Stimulated activated CD8-positive, alpha-beta memory T cell treated with anti-CD3 and anti-CD28 coated beads, Interleukin-4, amount 100 ng/mL, for 4 hours (primary cell): ENCODE results near the gene REEP1.
A peak's percentile ranks its signal among the peaks of the same experiment; 100 is the strongest.

Experiments
- DNase-seq, 2 donors: peaks; one replicate each; pipeline ENCODE4 v3.0.0-alpha.2; 2020; ENCODE audit warnings: low read depth in 2 of 2, low spot score in 1 of 2

REEP1 gene

DNA sequence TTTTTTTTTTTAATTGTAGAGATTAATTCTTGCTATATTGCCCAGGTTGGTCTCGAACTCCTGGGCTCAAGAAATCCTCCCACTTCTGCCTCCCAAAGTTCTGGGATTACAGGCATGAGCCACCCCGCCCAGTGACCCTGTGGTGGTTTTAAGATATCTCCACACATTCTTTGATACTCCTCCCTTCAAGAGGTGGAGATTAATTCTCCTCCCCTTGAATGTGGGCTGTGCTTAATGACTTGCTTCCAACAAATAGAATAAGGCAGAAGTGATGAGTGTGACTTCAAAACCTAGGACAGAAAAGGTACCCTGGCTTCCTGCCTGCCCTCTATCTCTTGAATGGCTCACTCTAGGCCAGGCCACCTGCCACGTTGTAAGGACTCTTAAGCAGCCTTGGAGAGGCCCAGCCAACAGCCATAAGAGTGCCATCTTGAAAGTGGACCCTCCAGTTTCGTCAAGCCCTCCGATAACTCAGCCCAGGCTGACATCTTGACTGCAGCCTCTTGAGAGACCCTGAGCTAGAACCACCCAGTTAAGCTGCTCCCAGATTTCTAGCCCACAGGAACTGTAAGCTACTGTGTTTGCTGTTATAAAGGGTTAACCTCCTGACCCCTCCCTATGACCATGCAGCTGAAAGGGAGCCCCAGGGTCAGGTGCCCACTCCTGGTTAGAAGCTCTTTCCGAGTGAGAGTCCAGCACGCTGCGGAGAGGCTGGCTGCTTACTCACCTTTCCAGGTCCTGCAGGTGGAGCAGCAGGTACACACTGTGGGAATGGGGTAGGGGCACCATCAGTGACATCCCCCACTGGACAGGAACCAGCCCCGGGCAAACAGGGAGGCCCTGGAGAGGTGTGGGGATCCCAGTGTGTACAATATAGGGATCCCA, 110.5 kb downstream of the REEP1 start:
- DNase-seq: no peak

DNA sequence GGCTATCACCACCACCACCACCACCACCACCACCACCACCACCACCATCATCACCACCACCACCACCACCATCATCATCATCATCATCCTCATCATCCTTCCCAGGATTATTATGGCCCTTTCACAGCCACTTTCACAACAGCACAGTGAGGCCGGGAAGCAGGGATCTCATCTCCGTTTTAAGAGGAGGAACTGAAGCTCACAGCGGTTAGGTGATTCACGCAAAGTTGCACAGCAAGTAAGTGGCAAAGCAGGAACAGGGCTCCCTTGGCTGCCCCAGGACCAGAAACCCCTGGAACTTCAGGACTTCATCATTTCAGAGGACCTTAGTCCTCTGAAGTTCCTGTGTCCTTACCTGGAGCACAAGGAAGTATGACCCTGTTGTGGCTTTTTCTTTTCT, 111.4 kb downstream of the REEP1 start:
- DNase-seq: no peak

DNA sequence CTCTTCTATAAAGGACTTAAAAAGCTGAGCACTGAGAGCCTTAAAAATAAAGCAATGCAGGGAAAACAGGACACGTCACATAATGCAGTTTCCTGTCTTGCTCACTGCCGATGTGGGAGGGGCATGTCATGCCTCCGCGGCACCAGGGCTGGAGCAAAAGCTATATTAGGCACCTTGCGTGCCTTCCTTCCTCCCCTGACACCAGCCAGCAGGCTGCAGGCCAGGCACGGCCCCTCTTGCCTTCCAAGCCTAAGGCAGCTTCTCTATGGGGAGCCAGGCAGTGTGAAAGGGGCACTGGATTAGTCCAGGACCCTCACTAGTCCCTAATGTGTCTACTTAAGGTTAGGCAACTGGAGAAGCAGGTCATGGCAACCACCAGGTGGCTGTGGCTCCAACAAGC, 111.8 kb downstream of the REEP1 start:
- DNase-seq: no peak

DNA sequence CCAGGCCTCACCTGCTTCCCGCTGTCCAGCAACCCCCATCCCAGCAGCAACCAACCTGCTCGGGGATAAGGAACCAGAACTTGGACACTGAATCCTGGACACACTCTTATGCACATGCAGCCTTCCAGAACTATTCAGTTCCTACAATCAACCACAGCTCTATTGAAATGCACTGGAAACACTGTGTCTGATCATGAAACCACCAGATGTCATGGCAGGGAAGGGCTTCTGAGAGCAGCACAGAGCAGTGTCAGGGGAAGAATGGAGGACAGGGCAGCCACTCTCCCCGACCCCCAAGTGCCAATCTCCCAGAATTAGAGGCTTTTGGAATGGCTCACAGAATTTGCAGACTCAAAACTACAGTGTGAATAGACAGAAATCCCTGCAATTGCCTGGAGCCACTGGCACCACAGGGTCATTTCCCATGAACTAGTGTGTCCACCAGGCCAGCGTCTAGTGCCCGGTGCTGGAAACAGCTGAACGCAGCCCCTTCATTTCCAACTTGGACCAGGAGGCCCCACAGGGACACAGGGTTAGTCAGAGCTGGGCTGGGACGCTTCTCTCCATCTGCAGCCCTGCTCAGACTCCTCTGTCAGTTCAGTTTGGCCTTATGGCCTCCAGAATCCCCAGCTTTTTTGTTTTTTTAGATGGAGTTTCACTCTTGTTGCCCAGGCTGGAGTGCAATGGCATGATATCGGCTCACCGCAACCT, 112.6 kb downstream of the REEP1 start:
- no peak for DNase-seq

DNA sequence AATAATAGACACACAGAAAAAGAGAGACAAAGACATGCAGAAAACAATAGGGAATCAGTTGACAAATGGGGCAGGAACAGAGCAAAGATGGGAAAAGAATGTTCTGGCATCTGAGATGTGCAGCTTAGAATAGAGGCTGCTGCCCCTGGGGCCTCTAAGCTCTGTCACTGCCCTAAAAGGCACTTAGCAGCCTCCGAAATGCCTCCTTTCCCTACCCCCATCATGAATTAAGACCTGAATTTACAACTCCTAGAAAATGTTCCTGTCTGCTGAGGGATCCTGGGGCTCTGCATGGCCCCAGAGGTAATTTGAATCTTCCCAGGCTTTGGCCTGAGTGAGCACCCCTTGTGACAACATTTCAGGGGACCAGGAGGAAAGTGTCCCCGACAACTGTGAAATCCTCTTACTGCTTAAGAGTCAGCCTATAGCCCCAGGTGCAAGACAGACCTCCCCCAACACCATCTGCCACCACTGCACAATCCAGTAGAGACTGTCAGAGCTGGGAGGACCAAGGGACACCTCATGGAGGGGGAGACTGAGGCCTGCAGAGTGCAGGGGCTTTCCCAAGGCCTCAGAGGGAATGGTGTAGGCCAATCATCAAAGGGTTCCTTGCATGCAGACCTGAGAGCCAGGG, 113.4 kb downstream of the REEP1 start:
- DNase-seq: no peak

DNA sequence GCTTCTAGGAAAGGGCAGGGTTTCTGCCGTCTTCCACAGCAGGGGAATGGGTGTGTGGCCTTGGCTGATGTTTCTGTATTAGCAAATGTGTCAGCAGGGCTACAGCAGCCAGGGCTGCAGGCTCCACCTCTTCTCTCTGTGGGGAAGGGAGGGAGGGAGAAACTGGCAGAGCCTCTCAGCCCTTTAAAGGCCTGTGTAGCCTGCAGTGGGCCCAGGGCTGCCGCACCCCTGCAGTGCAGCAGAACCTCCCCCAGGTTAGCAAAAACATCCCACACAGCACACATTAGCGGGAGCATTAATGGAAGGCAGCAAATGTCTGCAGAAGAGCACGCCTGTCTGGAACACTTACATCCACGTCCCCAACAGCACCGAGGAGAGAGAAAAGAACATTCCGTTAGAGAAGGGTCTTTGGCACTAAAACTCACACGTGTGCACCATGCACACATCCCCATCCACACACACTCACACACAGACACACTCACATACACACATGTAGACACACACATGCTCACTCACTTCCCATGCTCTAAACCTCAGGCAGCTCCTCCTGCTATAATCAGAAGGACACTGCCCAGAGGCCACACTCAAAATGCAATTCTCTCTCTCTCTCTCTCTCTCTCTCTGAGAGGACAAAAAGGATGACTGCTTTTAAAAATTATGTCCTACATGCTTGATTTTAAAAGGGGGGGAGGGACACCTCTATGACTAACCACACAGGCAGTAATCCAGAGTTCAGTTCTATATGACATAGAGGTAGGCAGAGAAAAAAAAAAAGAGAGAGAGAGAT, 114.1 kb downstream of the REEP1 start:
- DNase-seq: no peak

DNA sequence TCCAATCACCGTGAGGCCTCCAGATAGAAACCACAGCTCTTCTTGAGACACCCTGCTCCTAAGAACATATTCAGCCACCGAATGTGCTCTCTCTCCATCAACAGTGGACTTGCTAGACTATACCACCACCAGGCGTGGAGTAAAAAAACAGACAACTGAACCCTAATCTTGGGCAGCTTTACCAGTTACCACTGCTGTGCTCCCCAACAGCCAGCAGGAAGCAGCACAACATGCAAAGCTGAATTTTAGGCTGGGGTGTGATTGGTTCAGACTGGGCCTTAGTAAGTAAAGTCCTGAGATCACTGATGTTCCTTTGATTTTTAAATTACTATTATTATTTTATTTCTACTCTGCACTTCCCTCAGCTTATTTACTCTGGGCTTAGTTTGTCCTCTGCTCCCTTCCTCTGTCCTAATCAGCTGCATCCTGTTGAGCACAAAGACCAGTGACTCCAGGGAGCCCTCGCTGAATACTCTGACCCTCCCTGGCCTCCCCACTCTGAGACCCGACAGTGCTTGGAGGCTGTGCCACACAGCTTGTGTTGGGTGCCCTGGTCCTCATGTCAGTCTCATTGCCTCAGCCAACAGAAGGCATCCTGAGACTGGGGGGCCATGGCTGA, 116.3 kb downstream of the REEP1 start:
- peak in 1 of 2 donors; percentile 21 for DNase-seq

DNA sequence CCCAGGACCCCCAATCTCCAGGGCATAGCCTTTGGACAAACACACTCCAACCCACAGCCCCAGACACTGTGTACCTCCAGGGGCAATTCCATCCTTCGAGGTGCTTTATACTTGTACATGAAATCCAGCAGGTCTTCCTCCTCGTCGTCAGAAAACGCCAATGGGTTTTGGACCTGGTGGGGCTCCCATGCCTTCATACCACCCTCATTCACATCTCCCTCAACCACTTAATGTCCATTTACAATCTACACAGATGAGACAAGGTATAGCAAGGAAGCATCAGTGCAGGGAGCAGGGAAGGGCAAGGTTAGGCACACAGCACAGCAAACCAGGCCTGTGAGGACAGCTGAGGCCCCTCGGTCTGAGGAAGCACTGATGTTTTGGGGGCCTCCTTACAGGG, 117.5 kb downstream of the REEP1 start:
- DNase-seq: no peak

DNA sequence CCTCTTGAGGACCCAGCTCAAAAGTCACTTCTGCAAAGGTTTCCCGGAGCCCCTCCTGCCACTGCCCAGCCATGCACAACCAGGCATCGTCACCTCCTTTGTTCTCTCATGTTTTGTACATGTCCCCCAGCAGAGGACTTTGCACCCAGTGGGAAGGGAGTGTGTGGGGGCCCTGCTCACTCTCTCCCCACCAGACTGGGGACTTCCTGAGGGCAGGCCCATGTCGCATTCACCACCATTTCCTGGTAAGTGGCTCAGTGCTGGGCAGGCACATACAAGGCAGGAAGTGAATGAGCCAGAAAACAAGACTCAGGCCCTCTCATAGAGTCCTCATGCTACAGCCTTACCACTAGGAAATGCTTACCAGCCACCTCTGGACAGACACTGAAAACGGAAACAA, 119.3 kb downstream of the REEP1 start:
- DNase-seq: no peak

DNA sequence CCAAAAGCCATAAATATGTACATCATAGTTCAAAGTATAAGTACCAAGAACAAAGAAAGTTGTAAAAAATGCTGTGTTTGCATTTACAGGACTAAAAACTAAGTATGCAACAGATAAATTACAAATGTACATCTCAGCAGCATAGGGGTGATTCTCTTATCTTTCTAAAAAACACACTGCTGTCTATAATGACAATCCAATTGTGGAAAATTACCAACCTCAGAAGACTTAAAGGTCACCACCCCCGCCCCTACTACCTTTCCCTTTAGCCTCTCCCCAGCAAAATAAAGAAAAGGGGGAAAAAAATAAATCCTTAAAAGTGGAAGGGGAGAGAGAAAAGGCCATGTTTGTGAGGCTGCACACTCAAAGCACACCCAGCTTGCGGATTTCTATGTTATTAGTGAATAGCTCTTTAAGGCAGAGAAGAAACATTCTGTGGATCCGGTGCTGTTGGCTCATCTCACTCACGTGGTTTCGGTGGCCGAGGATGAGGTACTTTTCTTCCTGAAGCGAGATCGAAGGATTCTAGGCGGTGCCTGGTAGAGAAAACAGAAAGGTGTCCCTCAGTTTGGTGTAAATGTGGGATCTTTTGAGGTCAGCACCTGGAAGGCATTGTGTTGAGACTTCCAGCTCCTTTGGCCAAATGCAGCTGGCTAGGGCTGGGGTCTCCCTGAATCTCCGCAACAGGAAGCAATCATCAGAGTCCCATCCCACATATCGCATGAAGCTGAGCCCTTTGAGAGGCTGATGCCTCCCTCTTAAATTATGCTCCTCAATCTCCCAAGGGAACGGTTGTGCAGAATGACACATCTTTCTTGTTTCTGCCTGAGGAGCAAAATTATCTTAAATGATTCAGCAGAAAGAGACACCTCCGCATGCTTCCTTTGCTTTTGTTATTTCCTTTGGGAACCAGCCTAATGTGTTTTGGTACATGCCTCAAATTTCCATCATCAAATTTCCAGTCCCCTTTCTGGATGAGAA, 120.6 kb downstream of the REEP1 start:
- no peak for DNase-seq

DNA sequence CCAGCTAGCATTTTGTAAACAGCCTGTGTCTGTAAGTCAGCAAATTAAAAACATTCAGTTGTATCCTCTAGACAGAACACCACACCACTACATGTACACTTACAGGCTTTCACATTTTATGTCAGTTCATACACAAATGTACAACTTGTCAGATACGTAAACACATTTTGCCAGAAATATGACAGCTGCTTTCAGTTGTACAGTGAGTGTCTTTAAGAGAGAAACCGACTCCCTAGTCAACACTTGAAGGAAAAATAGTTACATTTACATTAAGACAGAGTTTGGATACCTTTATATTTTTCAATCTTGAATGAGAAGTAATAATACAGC, 123.0 kb downstream of the REEP1 start:
- DNase-seq: no peak

DNA sequence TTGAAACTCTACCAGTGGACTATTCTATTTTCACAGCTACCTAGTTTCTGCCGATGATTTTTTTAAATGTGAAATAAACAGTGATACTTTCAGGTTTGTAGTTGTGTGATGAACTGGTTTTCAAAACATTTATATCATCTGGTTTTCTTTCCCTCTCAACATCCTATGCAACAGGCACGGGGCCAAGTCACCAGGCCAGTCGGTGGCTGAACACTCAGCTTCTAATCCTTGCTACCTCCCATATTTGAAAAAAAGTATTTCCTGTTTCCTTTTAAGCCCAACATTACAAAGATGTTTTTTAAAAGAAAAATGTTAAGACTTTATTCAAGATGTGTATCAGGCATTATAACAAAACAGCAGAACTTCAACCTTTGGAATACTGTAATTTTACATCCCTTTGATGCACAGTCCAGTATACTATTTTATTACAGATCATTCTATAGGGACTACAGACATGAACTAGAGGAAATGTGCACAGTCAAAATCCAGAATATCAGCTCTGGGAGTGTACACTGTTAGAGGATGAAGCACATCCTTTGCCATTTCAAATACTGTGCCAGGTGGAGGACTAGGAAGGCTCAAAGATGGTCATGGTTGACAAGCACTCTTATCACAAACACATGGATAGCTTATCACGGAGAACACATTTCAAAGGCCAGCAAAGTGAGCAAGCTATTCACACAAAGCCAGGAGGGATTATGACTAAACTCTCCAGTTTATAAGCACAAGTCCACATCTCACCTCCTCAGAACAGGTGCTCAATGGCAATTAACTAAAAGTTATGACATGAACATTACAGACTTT, 123.5 kb downstream of the REEP1 start:
- DNase-seq: no peak

DNA sequence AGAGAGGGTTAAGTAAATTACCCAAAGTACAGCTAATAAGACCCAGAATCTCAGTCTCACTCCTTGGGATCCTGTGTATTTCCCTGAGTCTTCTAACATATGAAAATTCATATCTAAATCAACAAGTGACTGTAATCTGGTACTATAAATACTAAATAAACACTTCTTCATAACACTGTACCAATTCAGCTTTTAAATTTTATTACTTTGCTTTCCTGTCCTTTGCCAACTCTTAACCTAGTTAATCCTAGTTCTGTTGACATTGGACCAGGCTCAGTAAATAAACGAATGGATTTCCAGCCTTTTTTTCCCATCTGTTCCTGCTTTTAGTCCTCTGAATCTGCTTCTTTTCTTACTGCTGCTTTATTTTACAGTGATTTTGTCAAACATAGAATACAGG, 124.4 kb downstream of the REEP1 start:
- DNase-seq: no peak

DNA sequence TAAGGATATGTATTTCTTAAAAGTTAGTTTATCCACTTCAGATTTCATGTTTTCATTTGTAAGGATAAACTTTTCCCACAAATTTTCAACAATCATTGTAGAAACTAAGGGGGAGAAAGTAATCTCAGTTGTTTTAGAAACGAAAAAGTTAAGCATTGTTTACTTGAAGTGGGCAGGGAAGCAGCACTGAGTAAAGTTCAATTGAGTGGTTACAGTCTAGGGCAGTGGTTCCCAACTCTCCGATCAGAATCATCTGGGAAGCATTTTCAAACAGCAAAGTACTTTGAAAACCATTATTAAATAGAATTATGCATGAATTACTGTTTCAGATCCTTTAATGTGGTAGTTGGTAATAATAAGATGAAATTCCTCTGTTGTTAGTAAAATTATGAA, 125.6 kb downstream of the REEP1 start:
- DNase-seq: no peak

DNA sequence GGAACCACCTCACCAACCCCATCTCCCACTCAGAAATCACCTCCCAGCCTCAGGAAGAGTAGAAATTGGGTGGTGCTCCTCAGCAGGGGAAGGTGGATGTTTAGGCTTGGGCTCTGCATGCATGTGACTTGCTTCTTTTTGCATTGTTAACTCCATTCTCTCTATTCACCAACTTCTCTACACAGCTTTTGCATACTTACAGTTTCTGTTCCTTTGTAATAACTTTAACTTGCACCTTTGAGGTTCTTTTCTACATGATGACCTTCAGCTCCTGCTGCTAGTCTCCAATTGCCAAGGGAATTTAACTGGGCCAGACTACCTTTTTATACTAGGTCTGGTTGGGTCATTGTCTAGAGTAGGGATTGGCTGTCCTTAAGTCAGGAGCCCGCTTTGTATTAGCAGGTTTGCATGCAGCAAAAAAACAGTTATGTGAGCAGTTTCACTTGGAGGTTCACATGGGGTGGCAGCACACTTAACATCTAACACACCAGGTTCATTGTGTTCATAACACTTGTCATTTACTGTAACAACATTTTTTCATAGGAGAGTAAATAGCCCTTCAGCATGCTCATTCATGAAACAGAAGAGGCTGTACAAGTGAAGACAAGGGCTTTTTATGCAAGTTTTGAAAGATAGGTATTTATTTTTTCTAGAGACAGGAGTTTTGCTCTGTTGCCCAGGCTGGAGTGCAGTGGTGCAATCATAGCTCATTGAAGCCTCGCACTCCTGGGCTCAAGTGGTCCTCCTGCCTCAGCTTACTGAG, 126.2 kb downstream of the REEP1 start:
- no peak for DNase-seq

DNA sequence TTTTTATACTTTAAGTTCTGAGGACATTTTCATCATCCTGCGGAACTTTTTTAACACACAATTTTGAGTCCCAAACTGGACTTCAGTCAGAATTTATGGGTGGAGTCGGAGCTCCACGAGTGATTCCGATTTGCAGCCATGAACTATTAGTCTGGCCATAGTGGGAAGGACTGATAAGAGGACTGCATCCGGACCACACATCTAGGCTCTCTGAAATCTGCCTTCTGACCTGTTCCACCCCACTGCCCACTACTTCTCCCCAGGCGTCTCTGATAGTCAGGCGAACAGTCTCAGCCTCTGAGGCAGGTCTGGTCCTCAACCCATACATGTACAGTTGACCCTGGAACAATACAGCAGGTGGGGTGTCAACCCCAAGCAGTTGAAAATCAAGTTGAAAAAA, 133.0 kb downstream of the REEP1 start:
- DNase-seq: no peak

DNA sequence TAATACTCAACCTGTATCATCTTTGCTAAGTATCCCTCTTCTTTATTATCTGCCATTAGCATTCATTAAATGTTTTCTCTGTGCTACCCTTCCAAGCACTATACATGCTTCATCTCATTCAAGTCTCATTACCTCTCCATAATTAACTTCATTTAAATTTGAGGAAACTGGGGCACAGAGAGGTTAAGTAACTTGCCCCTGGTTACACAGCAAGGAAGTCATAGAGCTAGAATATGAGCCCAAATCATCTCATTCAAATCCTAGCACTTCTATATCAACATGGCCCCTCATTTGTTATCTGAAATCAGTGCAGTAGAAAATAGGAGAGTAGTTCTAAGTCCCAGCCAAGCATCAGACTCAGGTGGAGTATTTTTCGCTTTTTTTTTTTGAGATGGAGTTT, 133.8 kb downstream of the REEP1 start:
- DNase-seq: no peak

DNA sequence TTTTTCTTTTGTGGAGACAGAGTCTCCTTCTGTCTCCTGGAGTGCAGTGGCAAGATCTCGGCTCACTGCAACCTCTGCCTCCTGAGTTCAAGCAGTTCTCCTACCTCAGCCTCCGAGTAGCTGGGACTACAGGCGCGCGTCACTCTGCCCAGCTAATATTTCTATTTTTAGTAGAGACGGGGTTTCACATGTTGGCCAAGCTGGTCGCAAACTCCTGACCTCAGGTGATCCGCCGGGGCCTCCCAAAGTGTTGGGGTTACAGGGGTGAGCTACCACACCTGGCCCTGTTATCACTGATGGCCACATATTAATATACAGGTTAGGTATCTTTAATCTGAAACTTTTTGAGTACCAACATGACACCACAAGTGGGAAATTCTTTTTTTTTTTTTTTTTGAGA, 134.7 kb downstream of the REEP1 start:
- DNase-seq: no peak
